GM18873 (cell line): ENCODE results near the gene TMEM74B.

ENCODE experiments used
- ATAC-seq: cut with Tn5 transposase; IDR thresholded peaks from one replicate; pipeline ENCODE4 v1.9.1; 2021; ENCODE audit warnings: mild to moderate bottlenecking, moderate library complexity, moderate number of reproducible peaks; ENCODE audit not compliant: unreplicated experiment, low FRiP score

The TMEM74B gene

GRCh38 chr20:1184260-1184637 lies 532 bp downstream of the TMEM74B start:
- ATAC-seq = no peak

GRCh38 chr20:1183153-1183552 lies 1.6 kb downstream of the TMEM74B start:
- no peak for ATAC-seq

GRCh38 chr20:1182106-1182505 lies 2.7 kb downstream of the TMEM74B start:
- no peak for ATAC-seq

- ATAC-seq = no peak
These were observed 3.8 kb downstream of the TMEM74B start for GRCh38 chr20:1180949-1181348.

- ATAC-seq = no peak
These were observed 6.2 kb downstream of the TMEM74B start for GRCh38 chr20:1178623-1179022.

GRCh38 chr20:1178103-1178502 lies 6.7 kb downstream of the TMEM74B start:
- no peak for ATAC-seq

GRCh38 chr20:1177680-1178079 lies 7.1 kb downstream of the TMEM74B start:
- ATAC-seq = no peak

- no peak for ATAC-seq
These were observed 10.0 kb downstream of the TMEM74B start for GRCh38 chr20:1174787-1175186.

- no peak for ATAC-seq
These were observed 11.1 kb downstream of the TMEM74B start for GRCh38 chr20:1173698-1174097.

- ATAC-seq = no peak
These were observed 13.2 kb downstream of the TMEM74B start for GRCh38 chr20:1171461-1172093.

- ATAC-seq = no peak
These were observed 15.6 kb downstream of the TMEM74B start for GRCh38 chr20:1169224-1169623.

- no peak for ATAC-seq
These were observed 17.6 kb downstream of the TMEM74B start for GRCh38 chr20:1166948-1167720.

- no peak for ATAC-seq
These were observed 18.8 kb downstream of the TMEM74B start for GRCh38 chr20:1165941-1166340.

- ATAC-seq = no peak
These were observed 19.3 kb downstream of the TMEM74B start for GRCh38 chr20:1165521-1165920.

- no peak for ATAC-seq
These were observed 19.9 kb downstream of the TMEM74B start for GRCh38 chr20:1164871-1165270.

GRCh38 chr20:1163653-1164052 lies 21.1 kb downstream of the TMEM74B start:
- no peak for ATAC-seq

GRCh38 chr20:1163105-1163504 lies 21.7 kb downstream of the TMEM74B start:
- no peak for ATAC-seq

- ATAC-seq = no peak
These were observed 23.8 kb downstream of the TMEM74B start for GRCh38 chr20:1160991-1161390.

- ATAC-seq = no peak
These were observed 24.3 kb downstream of the TMEM74B start for GRCh38 chr20:1160496-1160895.

GRCh38 chr20:1155342-1155741 lies 29.4 kb downstream of the TMEM74B start:
- no peak for ATAC-seq

GRCh38 chr20:1154691-1155090 lies 30.1 kb downstream of the TMEM74B start:
- ATAC-seq = no peak

GRCh38 chr20:1154226-1154625 lies 30.6 kb downstream of the TMEM74B start:
- ATAC-seq = no peak
